NCI-H82 (cell line): ENCODE data around the gene CCDC102B.

Source experiments
- DNase-seq: peaks from one replicate; lab custom pipeline; 2025; lab: John Stamatoyannopoulos, UW

Gene CCDC102B

DNA sequence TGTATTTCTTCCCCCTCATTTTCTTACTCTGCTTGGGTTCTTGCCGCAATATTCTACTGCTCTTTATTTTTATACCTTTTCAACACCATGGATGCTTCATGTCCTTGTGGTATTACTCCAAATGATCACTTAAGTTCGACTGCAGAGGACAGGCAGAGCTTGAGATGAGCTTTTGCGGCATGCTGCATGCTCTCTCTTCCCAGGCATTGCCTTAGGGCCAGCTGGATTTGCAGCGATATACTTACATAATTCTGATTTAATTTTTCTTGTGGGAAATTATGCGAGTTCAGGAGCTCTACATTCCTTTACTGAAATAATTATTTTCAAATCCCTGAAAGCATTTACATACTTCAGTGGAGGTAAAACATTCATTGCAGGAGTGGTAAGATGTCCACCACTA is 288.1 kb downstream of the CCDC102B start:
- DNase-seq, result no peak

DNA sequence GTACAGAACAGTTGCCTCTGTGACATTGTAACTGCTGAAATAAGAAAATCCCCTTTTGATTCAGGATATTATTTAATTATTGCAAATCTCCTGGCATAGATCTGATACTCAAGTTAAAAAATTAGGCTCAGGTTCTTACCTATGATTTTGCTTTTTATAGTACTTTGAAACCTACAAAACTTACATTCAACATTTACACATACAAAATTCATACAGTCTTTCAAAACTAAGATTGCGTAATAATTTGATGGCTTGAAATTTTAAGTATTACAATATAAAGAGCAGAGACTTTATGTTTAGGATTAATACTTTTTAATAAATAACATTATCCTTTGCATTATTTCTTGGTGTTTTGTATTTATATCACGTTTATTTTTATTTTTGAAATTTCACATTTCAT is 291.1 kb downstream of the CCDC102B start:
- DNase-seq, result no peak

DNA sequence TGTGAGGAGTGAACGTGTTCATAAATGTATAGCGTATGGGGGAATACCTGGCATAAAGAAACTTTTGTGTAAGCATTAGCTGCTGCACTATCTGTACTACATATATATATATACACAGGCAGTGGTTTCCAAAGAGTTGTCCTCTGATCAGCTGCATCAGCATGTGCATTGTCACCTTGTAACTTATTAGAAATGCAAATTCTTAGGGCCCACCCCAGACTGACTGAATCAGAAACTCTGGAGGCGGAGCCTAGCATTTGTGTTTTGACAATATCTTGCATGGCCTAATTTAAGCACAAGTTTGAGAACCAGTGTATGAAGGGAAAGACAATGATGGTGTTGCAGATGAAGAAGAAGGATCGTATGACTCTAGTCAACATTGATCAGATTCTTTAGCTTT is 299.5 kb downstream of the CCDC102B start:
- DNase-seq, result no peak

DNA sequence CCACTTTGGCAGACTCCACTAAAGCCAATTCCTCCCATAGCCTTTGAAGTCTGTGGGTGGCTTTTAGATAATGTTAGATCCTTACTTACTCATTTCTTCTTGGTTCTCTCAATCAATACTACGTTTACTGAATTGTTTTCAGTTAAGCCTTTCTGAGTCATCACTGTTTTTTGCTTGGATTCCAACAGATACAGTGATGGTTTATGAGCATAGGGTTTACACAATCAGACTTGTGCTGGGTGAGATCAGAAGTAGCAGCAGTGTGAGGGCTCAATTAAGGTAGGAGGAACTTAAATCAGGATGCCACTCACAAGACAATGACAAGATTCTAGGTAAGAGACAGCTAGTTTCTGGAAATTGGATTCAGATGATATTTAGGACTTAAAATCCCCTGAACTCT is 305.1 kb downstream of the CCDC102B start:
- DNase-seq, result no peak
